H1 (cell line): Measurements from ENCODE around the gene TPSG1. TPM values are rescaled to one million over a fixed set of nuclear protein-coding genes. Genes with fewer than 3 reads are reported as not detected.
A peak's percentile ranks its signal among the peaks of the same experiment; 100 is the strongest.

Source experiments
- CTCF ChIA-PET: fragments of 300-600 bp; sonication (Branson Sonifier 250); formaldehyde crosslinking; loops from one replicate; lab custom pipeline; 2021; ENCODE audit not compliant: partially characterized antibody; lab: Charles Lee
- POLR2A ChIA-PET: fragments of 300-600 bp; sonication (Branson Sonifier 250); formaldehyde crosslinking; loops from one replicate; lab custom pipeline; 2021; ENCODE audit warnings: inconsistent platforms; ENCODE audit not compliant: partially characterized antibody; lab: Charles Lee
- DNase-seq, 2 experiments: peaks; one replicate each; pipeline versions ENCODE4 v3.0.0 to v3.0.0-alpha.2; 2010 to 2022; ENCODE audit warnings: low spot score in 2 of 2, low read depth in 1 of 2, mixed read lengths in 1 of 2
- FAIRE-seq: peaks from 2 replicates; lab custom pipeline; 2011; peaks lifted over from hg19 to GRCh38; lab: Jason Lieb, UNC
- H2AFZ ChIP-seq: 2 replicates; pipeline ENCODE4 v1.8.1; 2012; ENCODE audit warnings: low read length, inconsistent platforms
- H2AK5ac ChIP-seq: 2 replicates; pipeline ENCODE4 v1.6.1; 2013; ENCODE audit warnings: low read depth, low read length
- H2BK120ac ChIP-seq: replicated peaks from 2 replicates; pipeline ENCODE3; 2013; ENCODE audit warnings: low read depth, low read length, inconsistent platforms
- H2BK12ac ChIP-seq: 2 replicates; pipeline ENCODE4 v1.6.1; 2013; ENCODE audit warnings: low read depth, low read length
- H2BK15ac ChIP-seq: 2 replicates; pipeline ENCODE4 v1.6.1; 2013; ENCODE audit warnings: low read length
- H2BK20ac ChIP-seq: 2 replicates; pipeline ENCODE4 v1.6.1; 2013; ENCODE audit warnings: low read length
- H2BK5ac ChIP-seq: 2 replicates; pipeline ENCODE4 v1.6.1; 2013; ENCODE audit warnings: low read depth, low read length
- H3K14ac ChIP-seq: 2 replicates; pipeline ENCODE4 v1.6.1; 2013; ENCODE audit warnings: inconsistent platforms; ENCODE audit not compliant: insufficient read length
- H3K18ac ChIP-seq: 2 replicates; pipeline ENCODE4 v1.6.1; 2013; ENCODE audit warnings: low read length; ENCODE audit errors: extremely low read depth
- H3K23ac ChIP-seq: 2 replicates; pipeline ENCODE4 v1.6.1; 2013; ENCODE audit warnings: inconsistent platforms; ENCODE audit not compliant: insufficient read length
- H3K23me2 ChIP-seq: 2 replicates; pipeline ENCODE4 v1.6.1; 2013; ENCODE audit warnings: low read depth, low read length
- H3K27ac ChIP-seq: 2 replicates; pipeline ENCODE4 v1.6.1; 2011; ENCODE audit warnings: low read depth, low read length, inconsistent platforms
- H3K27me3 ChIP-seq, 4 experiments: replicated peaks in 1 of 4; 1 replicate in 1 of 4; 2 replicates in 3 of 4; pipeline versions ENCODE4 v1.6.1 to v1.8.1; 2011 to 2013; ENCODE audit warnings: low read length in 3 of 4, mild to moderate bottlenecking in 3 of 4, inconsistent platforms in 2 of 4, mixed read lengths in 2 of 4, moderate library complexity in 1 of 4; ENCODE audit not compliant: control insufficient read depth in 3 of 4, insufficient read depth in 3 of 4; ENCODE audit errors: extremely low read depth in 1 of 4
- H3K36me3 ChIP-seq, 4 experiments: 2 replicates each; pipeline versions ENCODE4 v1.6.1 to v1.8.1; 2011 to 2013; ENCODE audit warnings: mild to moderate bottlenecking in 4 of 4, low read length in 3 of 4, moderate library complexity in 2 of 4, control low read depth in 1 of 4, inconsistent platforms in 1 of 4; ENCODE audit not compliant: insufficient read depth in 4 of 4, control insufficient read depth in 2 of 4
- H3K4ac ChIP-seq: replicated peaks from 2 replicates; pipeline ENCODE3; 2013; ENCODE audit warnings: low read length, low read depth, mixed read lengths, inconsistent platforms; ENCODE audit not compliant: insufficient read length
- H3K4me1 ChIP-seq, 4 experiments: replicated peaks in 1 of 4; 1 replicate in 1 of 4; 2 replicates in 3 of 4; pipeline versions ENCODE4 v1.6.1 to v1.8.1; 2011 to 2013; ENCODE audit warnings: low read length in 3 of 4, inconsistent platforms in 2 of 4, mixed read lengths in 1 of 4; ENCODE audit not compliant: insufficient read depth in 4 of 4, control insufficient read depth in 3 of 4
- H3K4me2 ChIP-seq, 2 experiments: 2 replicates each; pipeline versions ENCODE4 v1.6.1 to v1.8.1; 2011 to 2013; ENCODE audit warnings: low read depth in 2 of 2, low read length in 2 of 2, control low read depth in 1 of 2, inconsistent platforms in 1 of 2, mild to moderate bottlenecking in 1 of 2; ENCODE audit not compliant: insufficient read depth in 1 of 2
- H3K4me3 ChIP-seq, 4 experiments: fragments of 200-600, 300-600 bp in 1 of 4; sonication (generic), shearing (Covaris generic), sonication (Bioruptor Twin) in 1 of 4; 2 replicates each; pipeline versions ENCODE4 v1.5.1 to v1.8.1; 2011 to 2016; ENCODE audit warnings: low read length in 4 of 4, low read depth in 3 of 4, control low read depth in 2 of 4, inconsistent platforms in 2 of 4, mild to moderate bottlenecking in 2 of 4, mixed read lengths in 1 of 4, moderate library complexity in 1 of 4; ENCODE audit not compliant: insufficient read depth in 2 of 4; ENCODE audit errors: extremely low read depth in 1 of 4
- H3K56ac ChIP-seq: replicated peaks from 2 replicates; pipeline ENCODE3; 2013; ENCODE audit warnings: low read depth, mild to moderate bottlenecking, mixed read lengths, low read length, inconsistent platforms; ENCODE audit not compliant: insufficient read length
- H3K79me1 ChIP-seq: 2 replicates; pipeline ENCODE4 v1.6.1; 2013; ENCODE audit warnings: low read depth, low read length, control low read depth
- H3K79me2 ChIP-seq, 2 experiments: 2 replicates each; pipeline versions ENCODE4 v1.6.1 to v1.8.1; 2012 to 2013; ENCODE audit warnings: low read length in 2 of 2, mild to moderate bottlenecking in 2 of 2, inconsistent platforms in 1 of 2; ENCODE audit not compliant: insufficient read depth in 2 of 2, control insufficient read depth in 1 of 2
- H3K9ac ChIP-seq, 4 experiments: replicated peaks in 1 of 4; 1 replicate in 1 of 4; 2 replicates in 3 of 4; pipeline versions ENCODE4 v1.6.1 to v1.8.1; 2011 to 2013; ENCODE audit warnings: low read depth in 3 of 4, low read length in 3 of 4, control low read depth in 2 of 4, mild to moderate bottlenecking in 2 of 4, moderate library complexity in 2 of 4, inconsistent platforms in 1 of 4; ENCODE audit errors: extremely low read depth in 1 of 4
- H3K9me3 ChIP-seq, 2 experiments: 2 replicates each; pipeline versions ENCODE4 v1.6.1 to v1.8.1; 2012 to 2013; ENCODE audit warnings: mild to moderate bottlenecking in 2 of 2, moderate library complexity in 2 of 2, control low read depth in 1 of 2, inconsistent platforms in 1 of 2, low read depth in 1 of 2, low read length in 1 of 2, mixed read lengths in 1 of 2; ENCODE audit not compliant: insufficient read depth in 2 of 2
- H4K20me1 ChIP-seq, 2 experiments: replicated peaks in 1 of 2; 2 replicates each; pipeline versions ENCODE3 to v1.8.1; 2011 to 2013; ENCODE audit warnings: inconsistent platforms in 2 of 2, low read length in 2 of 2, mild to moderate bottlenecking in 1 of 2; ENCODE audit not compliant: insufficient read depth in 2 of 2, control insufficient read depth in 1 of 2
- H4K5ac ChIP-seq: 2 replicates; pipeline ENCODE4 v1.6.1; 2013; ENCODE audit warnings: low read length, low read depth, mixed read lengths, inconsistent platforms; ENCODE audit not compliant: insufficient read length
- H4K8ac ChIP-seq: 2 replicates; pipeline ENCODE4 v1.8.0; 2013; ENCODE audit warnings: mild to moderate bottlenecking, moderate library complexity, low read length, inconsistent platforms; ENCODE audit not compliant: insufficient read depth; ENCODE audit errors: extremely low read depth
- H4K91ac ChIP-seq: replicated peaks from 2 replicates; pipeline ENCODE3; 2013; ENCODE audit warnings: low read length, mixed read lengths, inconsistent platforms; ENCODE audit not compliant: insufficient read length
- JUND ChIP-seq: IDR thresholded peaks from 2 replicates; pipeline ENCODE4 v1.6.1; 2011; ENCODE audit warnings: mild to moderate bottlenecking, improper control_type of control experiment, low read length
- WGBS, 2 experiments: shearing (Covaris generic) in 1 of 2; methylation state at CpG; one replicate each; pipeline versions ENCODE4 v1.1.6 to v1.1.7; 2013 to 2015; ENCODE audit warnings: low lambda C conversion rate in 2 of 2, mixed read lengths in 2 of 2, inconsistent platforms in 1 of 2, low coverage in 1 of 2, missing lambda C conversion rate in 1 of 2; ENCODE audit not compliant: insufficient replicate concordance in 2 of 2, insufficient coverage in 1 of 2, insufficient read length in 1 of 2; ENCODE audit errors: extremely low coverage in 1 of 2, missing lambda C conversion rate in 1 of 2; 5-methylcytosine and 5-hydroxymethylcytosine counted together
- polyA plus RNA-seq, 7 experiments: library from polyadenylated mRNA; depleted of rRNA in 3 of 7; stranded (reverse) in 5 of 7; unstranded in 2 of 7; fragments of >200 nt in 5 of 7; fragments of 200-250 nt in 2 of 7; gene quantifications; 1 replicate in 5 of 7; 2 replicates in 1 of 7; 4 replicates in 1 of 7; pipeline versions ENCODE4 v1.2.1 to v1.2.3, GENCODE V29; 2011 to 2013; ENCODE audit warnings: missing spikeins in 2 of 7, mixed read lengths in 2 of 7
- total RNA-seq: library from RNA; stranded (reverse); fragmentation: NEBNext Ultra II Directional; extraction: Animal tissue kit (Norgen Biotek cat#: 25700); gene quantifications from 2 replicates; pipeline ENCODE4 v1.2.1, GENCODE V29; 2021

Gene TPSG1
- total and polyA plus RNA-seq, 2 of the 8 experiments (the other 6 are each of a cell fraction or from before 2014, with no cell fraction given): not detected

- DNase-seq: no peak
- FAIRE-seq: no peak
- Histone ChIP-seq H2BK15ac (no peak overlapping the region), H3K14ac (no peak overlapping the region), H3K23me2 (peaks cover 2% of the 10 kb centered on the region; the same call in 1 of the 2 replicates), H2BK120ac (no peak overlapping the region), H3K79me1 (no peaks in the 10 kb centered on the region), H3K9me3 (no peaks in the 10 kb centered on the region), H4K91ac (peak overlapping the region; percentile 40), H2AK5ac (no peak overlapping the region), H3K36me3 (no peaks in the 10 kb centered on the region), H4K8ac (peak overlapping the region; percentile 59; the same call in 1 of the 2 replicates), H3K9ac (no peak overlapping the region), H3K4me1 (no peaks in the 10 kb centered on the region), H4K20me1 (peaks cover 0 to 3% of the 10 kb centered on the region in 2 experiments), H3K23ac (no peak overlapping the region), H3K18ac (no peak overlapping the region), H2AFZ (no peak overlapping the region), H3K79me2 (no peaks in the 10 kb centered on the region), H2BK5ac (no peak overlapping the region), H2BK20ac (no peak overlapping the region), H3K56ac (no peak overlapping the region), H3K27me3 (peaks cover 0 to 11% (median 4%) of the 10 kb centered on the region in 4 experiments; a peak in 3 of 7 replicates), H3K4me3 (no peak overlapping the region), H4K5ac (no peak overlapping the region), H3K4ac (no peak overlapping the region), H2BK12ac (peak overlapping the region; percentile 68; the same call in 1 of the 2 replicates), H3K27ac (no peak overlapping the region), H3K4me2 (no peak overlapping the region)
- WGBS, 2 experiments: 82% methylated on average over 22 of the region's 22 CpGs; no CpG with 5 or more reads in 1 of the 2 experiments
- ChIA-PET CTCF (interaction anchor here (0.8 kb wide), 1 partner anchor 100 kb away, joined by 3 read pairs; no protein-coding TSS in a partner anchor), POLR2A (interaction anchor here (1.3 kb wide), 1 partner anchor 45 kb away, joined by 4 read pairs; no protein-coding TSS in a partner anchor)
- no peak for TF ChIP-seq JUND
Measured at GRCh38 chr16:1245452-1246020, 20.5 kb upstream of the TPSG1 start.
